Naive thymus-derived CD4-positive, alpha-beta T cell (primary cell): ENCODE measurements around the gene LRRC4C. TPM values are rescaled to one million over a fixed set of nuclear protein-coding genes. Genes with fewer than 3 reads are reported as not detected.

Experiments
- ATAC-seq: fragments of 150-1000 bp; cut with Tn5 transposase; 2 replicates; pipeline ENCODE4 v1.10.0; 2021; ENCODE audit warnings: mild to moderate bottlenecking, moderate library complexity
- CTCF ChIA-PET: fragments of 350-600 bp; sonication (Branson Sonifier 250); formaldehyde crosslinking; loops from one replicate; lab custom pipeline; 2021; ENCODE audit warnings: antibody characterized with exemption; lab: Charles Lee
- POLR2A ChIA-PET: fragments of 350-600 bp; sonication (Branson Sonifier 250); formaldehyde crosslinking; loops from one replicate; lab custom pipeline; 2021; ENCODE audit warnings: antibody characterized with exemption, inconsistent platforms; lab: Charles Lee
- DNase-seq, 9 donors: peaks; one replicate each; pipeline versions ENCODE4 v3.0.0 to v3.0.0-alpha.2; 2020 to 2022; ENCODE audit warnings: mixed read lengths in 1 of 9
- H3K27ac ChIP-seq: one replicate; pipeline ENCODE4 v1.7.0; 2013; ENCODE audit warnings: mild to moderate bottlenecking, low read depth, low read length, moderate library complexity
- H3K27me3 ChIP-seq, 2 donors: one replicate each; pipeline ENCODE4 v1.7.0; 2013; ENCODE audit warnings: low read length in 2 of 2, mild to moderate bottlenecking in 2 of 2, moderate library complexity in 2 of 2; ENCODE audit not compliant: control insufficient read depth in 2 of 2, insufficient read depth in 2 of 2
- H3K36me3 ChIP-seq, 3 experiments: 1 replicate in 2 of 3; 2 replicates in 1 of 3; pipeline ENCODE4 v1.7.0; 2013; ENCODE audit warnings: low read length in 3 of 3, mild to moderate bottlenecking in 3 of 3, moderate library complexity in 1 of 3; ENCODE audit not compliant: insufficient read depth in 3 of 3, control insufficient read depth in 2 of 3
- H3K4me1 ChIP-seq, 2 donors: one replicate each; pipeline ENCODE4 v1.7.0; 2013; ENCODE audit warnings: low read length in 2 of 2, mild to moderate bottlenecking in 2 of 2, moderate library complexity in 1 of 2; ENCODE audit not compliant: control insufficient read depth in 2 of 2, insufficient read depth in 2 of 2
- H3K4me3 ChIP-seq: 2 replicates; pipeline ENCODE4 v1.7.0; 2013; ENCODE audit warnings: mild to moderate bottlenecking, low read length
- H3K9me3 ChIP-seq, 3 experiments: 1 replicate in 2 of 3; 2 replicates in 1 of 3; pipeline ENCODE4 v1.7.0; 2013; ENCODE audit warnings: low read length in 3 of 3; ENCODE audit not compliant: control insufficient read depth in 2 of 3
- H3K27ac Mint-ChIP-seq, 9 donors: one replicate each; pipeline ENCODE4 v1.8.0; 2020 to 2022; ENCODE audit warnings: mixed read lengths in 9 of 9, mild to moderate bottlenecking in 8 of 9, moderate library complexity in 5 of 9, inconsistent platforms in 2 of 9
- H3K27me3 Mint-ChIP-seq, 5 donors: one replicate each; pipeline ENCODE4 v1.8.0; 2021 to 2022; ENCODE audit warnings: mixed read lengths in 5 of 5, mild to moderate bottlenecking in 1 of 5
- H3K36me3 Mint-ChIP-seq, 5 donors: one replicate each; pipeline ENCODE4 v1.8.0; 2020 to 2022; ENCODE audit warnings: mixed read lengths in 5 of 5, mild to moderate bottlenecking in 3 of 5, inconsistent platforms in 1 of 5
- H3K4me1 Mint-ChIP-seq, 7 donors: one replicate each; pipeline ENCODE4 v1.8.0; 2020 to 2022; ENCODE audit warnings: mixed read lengths in 7 of 7, mild to moderate bottlenecking in 3 of 7, inconsistent platforms in 1 of 7
- H3K4me3 Mint-ChIP-seq, 10 donors: one replicate each; pipeline ENCODE4 v1.8.0; 2020 to 2022; ENCODE audit warnings: mild to moderate bottlenecking in 10 of 10, mixed read lengths in 10 of 10, moderate library complexity in 6 of 10, inconsistent platforms in 2 of 10
- H3K9me3 Mint-ChIP-seq, 11 donors: one replicate each; pipeline ENCODE4 v1.8.0; 2020 to 2022; ENCODE audit warnings: mixed read lengths in 11 of 11, mild to moderate bottlenecking in 4 of 11, inconsistent platforms in 1 of 11, moderate library complexity in 1 of 11
- intact Hi-C, 2 donors: fragments of 100-400 bp; cut with micrococcal nuclease; formaldehyde crosslinking; loops; one replicate each; pipeline ENCODE4 v1.15.1; 2023
- polyA plus RNA-seq, 2 donors: library from polyadenylated mRNA; unstranded; fragments of 300-500 nt; fragmentation: Illumina TruSeq; gene quantifications; one replicate each; pipeline ENCODE4 v1.2.3, GENCODE V29; 2021
- total RNA-seq, 6 experiments: library from RNA in 5 of 6; stranded (reverse) in 5 of 6; gene quantifications; 1 replicate in 5 of 6; 2 replicates in 1 of 6; pipeline ENCODE4 v1.2.3 and lab custom pipeline; 2021 to 2026

LRRC4C gene
- total and polyA plus RNA-seq, 7 experiments from 2014 or later, result not detected

DNA sequence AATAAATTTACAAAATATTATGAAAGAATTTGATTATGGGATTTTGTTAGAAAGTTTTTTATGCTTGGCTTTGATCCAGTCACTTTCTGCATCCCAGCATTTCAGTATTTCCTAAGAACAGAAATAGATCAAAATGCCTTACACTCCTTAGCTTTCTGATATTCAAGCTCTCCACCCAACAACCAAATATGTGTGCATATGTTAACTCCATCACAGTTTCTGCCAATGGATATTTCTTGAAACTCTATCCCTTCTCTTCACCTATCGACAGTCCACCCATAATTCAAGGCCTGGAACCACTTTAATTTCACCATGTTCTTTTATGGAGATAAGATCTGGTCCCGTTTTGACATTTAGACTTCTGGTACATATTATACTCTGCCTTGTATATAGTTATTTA, 565.0 kb downstream of the LRRC4C start:
- H3K4me3 ChIP-seq, result no peak overlapping the region
- ATAC-seq (no peak), DNase-seq (no peak)
- intact Hi-C loops, result no loop called here
- H3K36me3 ChIP-seq, result no peaks in the 10 kb centered on the region
- no peaks in the 10 kb centered on the region for H3K27me3 ChIP-seq
- Mint-ChIP-seq H3K36me3 (no peaks in the 10 kb centered on the region), H3K27me3 (no peaks in the 10 kb centered on the region), H3K27ac (no peak overlapping the region), H3K9me3 (peaks cover 0 to 19% (median 15%) of the 10 kb centered on the region in 11 donors), H3K4me1 (no peaks in the 10 kb centered on the region), H3K4me3 (no peak overlapping the region)
- H3K27ac ChIP-seq, result no peak overlapping the region
- peaks cover 0 to 3% (median 0%) of the 10 kb centered on the region in 3 experiments for H3K9me3 ChIP-seq
- POLR2A ChIA-PET, result no interaction called here
- CTCF ChIA-PET, result no interaction called here
- H3K4me1 ChIP-seq, result no peaks in the 10 kb centered on the region

DNA sequence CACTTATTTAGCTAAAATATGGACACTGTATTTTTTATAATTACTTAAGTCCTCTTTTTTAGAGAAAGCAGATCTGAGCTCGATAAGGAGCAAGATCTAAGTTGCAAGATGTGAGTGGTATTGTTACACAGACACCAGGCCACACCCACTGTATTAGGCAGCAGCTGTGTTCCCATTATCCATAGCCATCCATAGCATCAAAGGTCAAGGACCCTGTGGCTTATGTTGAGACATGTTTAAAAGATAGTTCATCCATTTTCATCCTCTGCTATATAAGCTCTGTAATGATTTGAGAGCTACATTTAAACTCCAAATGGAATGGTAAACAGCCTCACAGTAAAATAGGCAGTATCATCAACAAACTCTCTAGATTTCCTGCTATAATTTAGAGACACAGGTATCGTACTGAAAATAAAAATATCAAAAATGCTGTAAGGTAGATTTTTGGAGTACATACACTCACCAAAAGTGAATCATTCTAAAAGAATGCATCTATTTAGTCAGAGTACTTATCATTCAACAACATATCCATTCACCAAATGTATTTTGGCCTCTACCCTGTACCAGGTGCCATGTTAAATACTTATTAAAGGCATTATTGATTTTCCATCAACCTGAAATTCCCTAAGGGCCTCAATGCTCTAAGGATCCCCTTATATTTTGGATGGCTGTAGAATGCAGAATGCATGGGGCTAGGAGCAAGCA, 574.0 kb downstream of the LRRC4C start:
- Histone ChIP-seq H3K4me1 (no peaks in the 10 kb centered on the region), H3K36me3 (no peaks in the 10 kb centered on the region), H3K4me3 (no peak overlapping the region), H3K27me3 (no peaks in the 10 kb centered on the region), H3K27ac (no peak overlapping the region), H3K9me3 (no peaks in the 10 kb centered on the region)
- H3K36me3 Mint-ChIP-seq, result no peaks in the 10 kb centered on the region
- CTCF ChIA-PET, result no interaction called here
- intact Hi-C loops, result no loop called here
- DNase-seq, result no peak
- H3K9me3 Mint-ChIP-seq, result peaks cover 0 to 26% (median 8%) of the 10 kb centered on the region in 11 donors
- POLR2A ChIA-PET, result no interaction called here
- no peaks in the 10 kb centered on the region for H3K4me1 Mint-ChIP-seq
- ATAC-seq, result no peak
- H3K4me3 Mint-ChIP-seq, result no peak overlapping the region
- H3K27me3 Mint-ChIP-seq, result no peaks in the 10 kb centered on the region
- no peak overlapping the region for H3K27ac Mint-ChIP-seq

DNA sequence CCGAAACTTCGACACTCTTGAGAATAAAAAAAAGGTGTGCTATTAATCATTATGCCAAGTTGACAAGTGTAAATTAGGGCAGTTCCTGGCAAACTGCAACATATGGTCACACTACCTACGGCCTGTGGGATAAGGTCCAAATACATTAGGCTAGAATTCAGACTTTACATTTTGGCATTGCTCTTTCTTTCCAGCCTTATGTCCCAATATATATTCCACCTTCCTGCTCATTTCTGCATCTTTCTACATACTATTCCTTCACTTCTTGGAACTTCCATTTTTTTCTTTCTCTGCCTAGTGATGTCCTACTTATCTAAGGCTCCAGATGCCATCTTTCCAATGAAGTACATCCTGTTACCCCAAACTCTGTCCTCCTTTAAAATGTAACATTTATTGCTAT, 577.2 kb downstream of the LRRC4C start:
- Histone ChIP-seq H3K4me1 (no peaks in the 10 kb centered on the region), H3K27ac (no peak overlapping the region), H3K36me3 (no peaks in the 10 kb centered on the region), H3K4me3 (no peak overlapping the region), H3K27me3 (no peaks in the 10 kb centered on the region), H3K9me3 (peaks cover 0 to 4% (median 0%) of the 10 kb centered on the region in 3 experiments)
- POLR2A ChIA-PET, result no interaction called here
- H3K9me3 Mint-ChIP-seq, result peaks cover 3 to 30% (median 13%) of the 10 kb centered on the region in 11 donors
- no peaks in the 10 kb centered on the region for H3K27me3 Mint-ChIP-seq
- no peak overlapping the region for H3K4me3 Mint-ChIP-seq
- DNase-seq (no peak), ATAC-seq (no peak)
- no peaks in the 10 kb centered on the region for H3K4me1 Mint-ChIP-seq
- H3K27ac Mint-ChIP-seq, result no peak overlapping the region
- CTCF ChIA-PET, result no interaction called here
- intact Hi-C loops, result no loop called here
- H3K36me3 Mint-ChIP-seq, result no peaks in the 10 kb centered on the region

DNA sequence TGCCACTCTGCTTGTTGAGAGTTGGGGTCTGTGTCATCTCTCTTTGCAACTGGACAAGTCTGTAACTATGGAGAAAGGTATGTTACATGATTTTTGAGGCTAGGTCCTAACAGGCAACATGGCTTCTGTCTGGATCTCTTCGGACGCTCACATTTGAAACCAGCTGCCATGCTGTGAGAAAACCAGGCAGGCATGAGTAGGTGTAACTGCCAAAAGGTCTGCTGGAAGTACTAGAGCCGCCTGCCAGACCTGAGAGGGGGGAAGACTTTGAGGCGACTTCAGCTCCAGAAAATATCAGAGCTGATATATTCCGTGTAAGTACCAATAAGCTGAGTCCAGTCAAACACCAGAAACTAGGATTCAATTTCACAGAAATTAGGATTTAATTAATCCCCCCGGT, 579.5 kb downstream of the LRRC4C start:
- H3K27ac Mint-ChIP-seq, result no peak overlapping the region
- no peak overlapping the region for H3K4me3 Mint-ChIP-seq
- H3K9me3 ChIP-seq, result peaks cover 0 to 4% (median 0%) of the 10 kb centered on the region in 3 experiments
- no peak overlapping the region for H3K4me3 ChIP-seq
- no peaks in the 10 kb centered on the region for H3K27me3 Mint-ChIP-seq
- no peaks in the 10 kb centered on the region for H3K27me3 ChIP-seq
- ATAC-seq (no peak), DNase-seq (no peak)
- H3K36me3 ChIP-seq, result no peaks in the 10 kb centered on the region
- POLR2A ChIA-PET, result no interaction called here
- no peak overlapping the region for H3K27ac ChIP-seq
- CTCF ChIA-PET, result no interaction called here
- no peaks in the 10 kb centered on the region for H3K4me1 ChIP-seq
- peaks cover 3 to 33% (median 12%) of the 10 kb centered on the region in 11 donors for H3K9me3 Mint-ChIP-seq
- H3K36me3 Mint-ChIP-seq, result no peaks in the 10 kb centered on the region
- intact Hi-C loops, result no loop called here
- H3K4me1 Mint-ChIP-seq, result no peaks in the 10 kb centered on the region

DNA sequence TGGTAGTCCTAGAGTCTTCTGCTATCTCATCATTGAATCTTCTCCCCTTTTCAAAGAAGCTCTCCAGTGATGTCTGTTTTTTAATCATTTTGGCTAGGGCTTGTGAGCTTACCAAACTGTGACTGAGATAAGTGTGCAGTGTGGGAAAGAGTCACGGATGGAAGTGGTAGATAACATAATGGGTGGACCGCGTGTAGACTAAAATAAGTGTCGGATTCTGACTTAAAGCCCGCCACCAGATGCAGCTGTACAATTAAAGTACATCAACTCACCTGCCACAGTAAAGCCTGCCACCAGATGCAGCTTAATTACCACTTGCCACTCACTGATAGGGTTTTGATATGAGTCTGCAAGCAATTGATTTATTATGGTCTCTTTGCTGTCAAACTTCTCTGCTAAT, 581.5 kb downstream of the LRRC4C start:
- Mint-ChIP-seq H3K27me3 (no peaks in the 10 kb centered on the region), H3K4me1 (no peaks in the 10 kb centered on the region), H3K36me3 (no peaks in the 10 kb centered on the region), H3K9me3 (peaks cover 2 to 27% (median 12%) of the 10 kb centered on the region in 11 donors), H3K4me3 (no peak overlapping the region), H3K27ac (no peak overlapping the region)
- H3K27ac ChIP-seq, result no peak overlapping the region
- no peaks in the 10 kb centered on the region for H3K36me3 ChIP-seq
- DNase-seq, result no peak
- intact Hi-C loops, result no loop called here
- CTCF ChIA-PET, result no interaction called here
- POLR2A ChIA-PET, result no interaction called here
- no peaks in the 10 kb centered on the region for H3K4me1 ChIP-seq
- H3K4me3 ChIP-seq, result no peak overlapping the region
- no peaks in the 10 kb centered on the region for H3K27me3 ChIP-seq
- peaks cover 0 to 4% (median 0%) of the 10 kb centered on the region in 3 experiments for H3K9me3 ChIP-seq
- no peak for ATAC-seq

DNA sequence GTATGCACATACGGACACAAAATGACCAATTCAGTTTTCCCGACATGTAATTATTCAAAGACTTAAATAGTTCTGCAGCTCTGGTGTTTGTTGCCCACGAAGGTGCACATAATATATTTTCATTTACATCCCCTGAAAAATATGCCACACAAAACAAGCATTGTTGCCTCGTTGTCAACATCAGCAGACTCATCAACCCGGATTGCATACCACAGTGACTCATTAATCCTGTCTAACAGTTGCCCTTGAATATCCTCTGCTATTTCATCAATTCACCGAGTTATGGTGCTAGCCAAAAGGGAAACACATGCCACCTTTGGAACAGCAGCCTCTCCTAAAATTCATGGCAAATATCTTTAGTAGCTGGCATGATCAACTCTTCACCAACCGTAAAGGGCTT, 582.2 kb downstream of the LRRC4C start:
- no peak overlapping the region for H3K27ac ChIP-seq
- no peaks in the 10 kb centered on the region for H3K27me3 Mint-ChIP-seq
- no peak overlapping the region for H3K27ac Mint-ChIP-seq
- no peaks in the 10 kb centered on the region for H3K36me3 ChIP-seq
- no peaks in the 10 kb centered on the region for H3K4me1 ChIP-seq
- peaks cover 0 to 4% (median 0%) of the 10 kb centered on the region in 3 experiments for H3K9me3 ChIP-seq
- no peak overlapping the region for H3K4me3 Mint-ChIP-seq
- no peaks in the 10 kb centered on the region for H3K4me1 Mint-ChIP-seq
- H3K36me3 Mint-ChIP-seq, result no peaks in the 10 kb centered on the region
- ChIA-PET POLR2A (no interaction called here), CTCF (no interaction called here)
- peaks cover 0 to 23% (median 10%) of the 10 kb centered on the region in 11 donors for H3K9me3 Mint-ChIP-seq
- no peak for ATAC-seq
- no peak overlapping the region for H3K4me3 ChIP-seq
- no peaks in the 10 kb centered on the region for H3K27me3 ChIP-seq
- no peak for DNase-seq
- intact Hi-C loops, result no loop called here

DNA sequence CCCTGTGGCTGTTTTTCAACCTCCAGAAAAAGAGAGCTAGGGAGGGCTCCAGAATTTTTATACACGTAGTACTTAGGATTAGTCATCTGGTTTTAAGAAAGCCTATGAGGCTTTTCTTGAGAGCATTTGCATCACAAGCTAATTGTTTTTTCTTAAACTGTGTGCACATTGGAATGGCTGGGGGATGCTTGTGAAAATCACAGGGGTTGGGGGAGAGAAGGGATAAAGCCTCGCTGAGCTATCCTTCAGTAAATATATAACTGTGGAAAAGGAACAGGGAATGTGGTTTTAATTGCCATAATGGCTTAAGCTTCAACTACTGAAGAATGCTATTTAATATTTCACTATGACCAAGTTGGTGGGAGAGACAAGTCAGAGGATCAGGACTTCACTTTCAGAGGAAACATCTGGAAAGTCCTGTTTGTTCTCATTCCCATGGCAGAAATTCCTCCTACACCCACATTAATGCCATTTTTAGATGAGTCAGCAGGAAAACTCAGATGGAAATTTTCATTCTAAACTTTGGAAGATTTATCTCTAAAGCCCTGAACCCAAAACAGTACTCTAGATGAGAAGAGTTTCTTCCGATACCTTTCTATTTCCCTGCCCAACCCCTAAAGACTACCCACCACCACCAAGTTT, 591.3 kb downstream of the LRRC4C start:
- Mint-ChIP-seq H3K27ac (no peak overlapping the region), H3K36me3 (no peaks in the 10 kb centered on the region), H3K4me1 (no peaks in the 10 kb centered on the region), H3K27me3 (no peaks in the 10 kb centered on the region), H3K9me3 (peaks cover 0 to 28% (median 9%) of the 10 kb centered on the region in 11 donors), H3K4me3 (no peak overlapping the region)
- no peaks in the 10 kb centered on the region for H3K9me3 ChIP-seq
- DNase-seq, result no peak
- H3K4me3 ChIP-seq, result no peak overlapping the region
- intact Hi-C loops, result no loop called here
- H3K27ac ChIP-seq, result no peak overlapping the region
- ChIA-PET CTCF (no interaction called here), POLR2A (no interaction called here)
- no peaks in the 10 kb centered on the region for H3K4me1 ChIP-seq
- no peak for ATAC-seq
- H3K27me3 ChIP-seq, result no peaks in the 10 kb centered on the region
- no peaks in the 10 kb centered on the region for H3K36me3 ChIP-seq
